GM12892 (cell line): ENCODE data around the gene BRINP1.

Experiments
- POLR2A ChIP-seq: IDR thresholded peaks from 2 replicates; pipeline ENCODE4 v1.6.1; 2011; ENCODE audit warnings: low read depth, low read length, control low read depth
- POLR2AphosphoS5 ChIP-seq: IDR thresholded peaks from 2 replicates; pipeline ENCODE4 v1.6.1; 2011; ENCODE audit warnings: low read depth, low read length, control low read depth
- TAF1 ChIP-seq: IDR thresholded peaks from 2 replicates; pipeline ENCODE4 v1.6.1; 2011; ENCODE audit warnings: low read depth, mild to moderate bottlenecking, control low read depth, low read length, borderline replicate concordance

GRCh38 chr9:119215651-119216050 lies 153.6 kb downstream of the BRINP1 start:
- TF ChIP-seq POLR2AphosphoS5 (no peak), POLR2A (no peak), TAF1 (no peak)
